ENCODE results near the gene KIF15. TPM values are rescaled to one million over a fixed set of nuclear protein-coding genes. Genes with fewer than 3 reads are reported as not detected.

KIF15 gene
- total and polyA plus RNA-seq, 8 donors: 0.45 to 9.3 (median 2.5) TPM

GRCh38 chr3:44902628-44903027 is 141.0 kb downstream of the KIF15 start:
- TF ChIP-seq POLR2A (IDR thresholded peaks at IDR 0.05) (no peak), CTCF (IDR thresholded peaks at IDR 0.05) (no peak), EP300 (IDR thresholded peaks at IDR 0.05) (no peak), POLR2AphosphoS5 (IDR thresholded peaks at IDR 0.05) (no peak)
- Histone ChIP-seq H3K36me3 (no peaks in the 10 kb centered on the region), H3K4me3 (no peak overlapping the region), H3K4me1 (no peaks in the 10 kb centered on the region), H3K9me3 (no peaks in the 10 kb centered on the region), H3K27ac (no peak overlapping the region), H3K27me3 (peaks cover 0 to 43% (median 11%) of the 10 kb centered on the region in 3 donors)
- intact Hi-C loops (cut with DNase I; ENCODE audit: low total_unique reads): no loop called here
- DNase-seq: no peak
- WGBS, 5 donors: 32 to 49% (median 42%) methylated on average over 4 of the region's 4 CpGs

Other genes starting within 250 kb of the KIF15 start
- gene ZKSCAN7, start 206.6 kb upstream of the KIF15 start, total RNA-seq: 1 to 10 TPM in 4 of 5 donors, not detected in 1; 1.3 to 6.2 (median 3.9) TPM
- gene ZKSCAN7, start 206.6 kb upstream of the KIF15 start, polyA plus RNA-seq: 1 to 10 TPM in 1 of 3 donors, under 1 TPM in 2; 0.46 to 1.5 (median 0.81) TPM
- gene ZNF660, start 176.8 kb upstream of the KIF15 start, total RNA-seq: 10 to 100 TPM in 1 of 5 donors, 1 to 10 TPM in 2, under 1 TPM in 1, not detected in 1; 0.72 to 12.5 (median 2.1) TPM
- gene ZNF660, start 176.8 kb upstream of the KIF15 start, polyA plus RNA-seq: under 1 TPM; 0.44 to 0.61 (median 0.45) TPM
- gene ZNF197, start 136.8 kb upstream of the KIF15 start, total RNA-seq: 10 to 100 TPM in 3 of 5 donors, 1 to 10 TPM in 2; 5.8 to 24.6 (median 15.4) TPM
- 1 to 10 TPM; 5.2 to 8.1 (median 7.2) TPM for gene ZNF197, start 136.8 kb upstream of the KIF15 start, polyA plus RNA-seq
- gene ZNF35, start 113.1 kb upstream of the KIF15 start, total RNA-seq: 10 to 100 TPM in 2 of 5 donors, 1 to 10 TPM in 3; 2.3 to 23.7 (median 4.3) TPM
- gene ZNF35, start 113.1 kb upstream of the KIF15 start, polyA plus RNA-seq: 1 to 10 TPM; 2.1 to 5.0 (median 4.4) TPM
- 1 to 10 TPM in 3 of 5 donors, under 1 TPM in 2; 0.29 to 7.7 (median 1.3) TPM for gene ZNF502, start 49.1 kb upstream of the KIF15 start, total RNA-seq
- 1 to 10 TPM; 1.9 to 2.5 (median 2.4) TPM for gene ZNF502, start 49.1 kb upstream of the KIF15 start, polyA plus RNA-seq
- 1 to 10 TPM in 3 of 5 donors, not detected in 2; 2.8 to 7.2 (median 3.5) TPM for gene ZNF501, start 32.2 kb upstream of the KIF15 start, total RNA-seq
- gene ZNF501, start 32.2 kb upstream of the KIF15 start, polyA plus RNA-seq: 1 to 10 TPM in 2 of 3 donors, under 1 TPM in 1; 0.95 to 2.6 (median 1.2) TPM
- 10 to 100 TPM in 3 of 5 donors, 1 to 10 TPM in 2; 7.5 to 31.0 (median 15.6) TPM for gene KIAA1143, start 175 bp upstream of the KIF15 start, total RNA-seq
- gene KIAA1143, start 175 bp upstream of the KIF15 start, polyA plus RNA-seq: 10 to 100 TPM in 2 of 3 donors, 1 to 10 TPM in 1; 7.9 to 13.0 (median 10.1) TPM
- gene TMEM42, start 100.1 kb downstream of the KIF15 start, total RNA-seq: 10 to 100 TPM in 3 of 5 donors, 1 to 10 TPM in 2; 7.2 to 21.4 (median 12.1) TPM
- gene TMEM42, start 100.1 kb downstream of the KIF15 start, polyA plus RNA-seq: 10 to 100 TPM; 16.7 to 20.3 (median 17.6) TPM
- not detected for gene TGM4, start 112.8 kb downstream of the KIF15 start, total RNA-seq
- not detected for gene TGM4, start 112.8 kb downstream of the KIF15 start, polyA plus RNA-seq
- gene ZDHHC3, start 214.4 kb downstream of the KIF15 start, total RNA-seq: 100 to 1,000 TPM in 1 of 5 donors, 10 to 100 TPM in 4; 77.2 to 140 (median 78.8) TPM
- gene ZDHHC3, start 214.4 kb downstream of the KIF15 start, polyA plus RNA-seq: 10 to 100 TPM; 29.8 to 60.2 (median 33.7) TPM
- gene EXOSC7, start 214.4 kb downstream of the KIF15 start, total RNA-seq: 10 to 100 TPM; 29.5 to 57.4 (median 45.5) TPM
- 10 to 100 TPM; 34.9 to 46.2 (median 39.7) TPM for gene EXOSC7, start 214.4 kb downstream of the KIF15 start, polyA plus RNA-seq

All from stomach (tissue), 9 donors.